Endothelial cell of umbilical vein (primary cell): ENCODE results near the gene RALGPS2.

Experiments used
- CTCF ChIP-seq, 2 donors: IDR thresholded peaks; 1 replicate in 1 of 2; 2 replicates in 1 of 2; pipeline ENCODE4 v1.5.1; 2011; ENCODE audit warnings: low read length in 2 of 2, mild to moderate bottlenecking in 2 of 2, moderate library complexity in 2 of 2, control low read depth in 1 of 2, inconsistent platforms in 1 of 2, low read depth in 1 of 2; ENCODE audit not compliant: insufficient read depth in 1 of 2; ENCODE audit errors: extremely low read depth in 1 of 2
- EZH2 ChIP-seq: IDR thresholded peaks from 2 replicates; pipeline ENCODE4 v1.6.1; 2012; ENCODE audit warnings: borderline replicate concordance, low read depth, mild to moderate bottlenecking, moderate library complexity, low read length, inconsistent platforms; ENCODE audit not compliant: severe bottlenecking
- JUN ChIP-seq: IDR thresholded peaks from 2 replicates; pipeline ENCODE4 v1.6.1; 2011; ENCODE audit warnings: borderline replicate concordance, low read depth; ENCODE audit not compliant: insufficient read length, insufficient read depth

DNA sequence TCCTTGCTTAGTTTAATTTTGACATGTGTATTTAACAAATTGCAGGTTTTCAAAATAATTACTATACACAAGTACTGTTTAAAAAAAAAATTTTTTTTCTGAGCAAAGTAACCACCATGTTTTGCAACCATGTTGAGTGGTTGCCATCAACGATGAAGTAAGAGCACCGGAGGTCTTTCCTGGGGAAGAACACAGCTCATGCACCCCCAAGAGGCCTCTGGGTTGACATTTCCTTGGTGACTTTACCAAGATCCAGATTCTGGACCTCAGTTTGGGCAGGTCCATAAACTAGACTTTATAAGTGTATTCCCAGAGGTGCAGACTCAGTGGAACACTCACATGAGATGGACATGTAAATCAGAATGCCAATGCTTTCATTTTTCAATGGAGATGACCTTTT, 36.8 kb upstream of the RALGPS2 start:
- TF ChIP-seq JUN: no peak
- TF ChIP-seq CTCF (IDR thresholded peaks at IDR 0.05; ENCODE audit: extremely low read depth in 1 of 2, insufficient read depth in 1 of 2, low read depth in 1 of 2, low read length in 2 of 2): no peak
- no peak for TF ChIP-seq EZH2
